ENCODE results near the gene INHBC. TPM values are rescaled to one million over a fixed set of nuclear protein-coding genes. Genes with fewer than 3 reads are reported as not detected.

INHBC gene
- total RNA-seq, 3 donors from 2014 or later: 0.14 to 0.15 TPM; not detected in 1

GRCh38 chr12:57454566-57455373 is 20.2 kb downstream of the INHBC start, which contains the start of gene INHBE:
Gene INHBE, plus strand, starts transcription at chr12:57455307. Its CDS starts 230 bp downstream, at chr12:57455537.
- peaks cover 16% of the 10 kb centered on the region for H3K4me1 Mint-ChIP-seq (ENCODE audit: low read depth)
- H3K4me3 Mint-ChIP-seq: peak within 1 kb of the TSS; percentile 68
- ATAC-seq: no peak
- no peaks in the 10 kb centered on the region for H3K9me3 Mint-ChIP-seq
- no peaks in the 10 kb centered on the region for H3K36me3 Mint-ChIP-seq (ENCODE audit: insufficient read depth)
- H3K27me3 Mint-ChIP-seq (ENCODE audit: low read depth): peaks cover 6% of the 10 kb centered on the region
- no peak for DNase-seq

GRCh38 chr12:57455374-57456144 is 21.0 kb downstream of the INHBC start:
- Mint-ChIP-seq H3K36me3 (ENCODE audit: insufficient read depth) (no peaks in the 10 kb centered on the region), H3K4me3 (peak overlapping the region; percentile 68), H3K27me3 (ENCODE audit: low read depth) (peaks cover 10% of the 10 kb centered on the region), H3K9me3 (no peaks in the 10 kb centered on the region), H3K4me1 (ENCODE audit: low read depth) (peaks cover 20% of the 10 kb centered on the region)
- ATAC-seq: no peak
- DNase-seq: no peak

- Mint-ChIP-seq H3K36me3 (ENCODE audit: insufficient read depth) (no peaks in the 10 kb centered on the region), H3K4me1 (ENCODE audit: low read depth) (peaks cover 24% of the 10 kb centered on the region), H3K27me3 (ENCODE audit: low read depth) (peaks cover 13% of the 10 kb centered on the region), H3K4me3 (peak overlapping the region; percentile 68), H3K9me3 (no peaks in the 10 kb centered on the region)
- no peak for DNase-seq
- ATAC-seq: peak; percentile 27 to 31
Observed at GRCh38 chr12:57456145-57456700, 21.6 kb downstream of the INHBC start.

- ATAC-seq (no peak), DNase-seq (no peak)
- no peaks in the 10 kb centered on the region for H3K36me3 Mint-ChIP-seq (ENCODE audit: insufficient read depth)
- no peak overlapping the region for H3K4me3 Mint-ChIP-seq
- H3K9me3 Mint-ChIP-seq: no peaks in the 10 kb centered on the region
- peaks cover 28% of the 10 kb centered on the region for H3K4me1 Mint-ChIP-seq (ENCODE audit: low read depth)
- H3K27me3 Mint-ChIP-seq (ENCODE audit: low read depth): peaks cover 16% of the 10 kb centered on the region
Observed at GRCh38 chr12:57456737-57457490, 22.3 kb downstream of the INHBC start.

- Mint-ChIP-seq H3K36me3 (ENCODE audit: insufficient read depth) (no peaks in the 10 kb centered on the region), H3K27me3 (ENCODE audit: low read depth) (peaks cover 10% of the 10 kb centered on the region), H3K4me1 (ENCODE audit: low read depth) (peaks cover 38% of the 10 kb centered on the region), H3K9me3 (no peaks in the 10 kb centered on the region), H3K4me3 (peak overlapping the region; percentile 93)
- DNase-seq (no peak), ATAC-seq (no peak)
Observed at GRCh38 chr12:57458665-57459054, 24.1 kb downstream of the INHBC start.

- Mint-ChIP-seq H3K36me3 (ENCODE audit: insufficient read depth) (no peaks in the 10 kb centered on the region), H3K9me3 (no peaks in the 10 kb centered on the region), H3K4me1 (ENCODE audit: low read depth) (peaks cover 42% of the 10 kb centered on the region), H3K4me3 (peak overlapping the region; percentile 93), H3K27me3 (ENCODE audit: low read depth) (peaks cover 10% of the 10 kb centered on the region)
- DNase-seq: peak; percentile 91
- ATAC-seq: peak; percentile 71 to 77
Observed at GRCh38 chr12:57459055-57459749, 24.6 kb downstream of the INHBC start.

GRCh38 chr12:57459750-57460467 is 25.3 kb downstream of the INHBC start, which contains the start of gene GLI1:
Gene GLI1, plus strand, starts transcription at chr12:57459785. Its CDS starts 3,907 bp downstream, at chr12:57463692.
- ATAC-seq (no peak), DNase-seq (no peak)
- Mint-ChIP-seq H3K9me3 (no peaks in the 10 kb centered on the region), H3K4me1 (ENCODE audit: low read depth) (peaks cover 44% of the 10 kb centered on the region), H3K4me3 (peak within 1 kb of the TSS; percentile 93), H3K27me3 (ENCODE audit: low read depth) (peaks cover 10% of the 10 kb centered on the region), H3K36me3 (ENCODE audit: insufficient read depth) (no peaks in the 10 kb centered on the region)

GRCh38 chr12:57460468-57460784 is 25.8 kb downstream of the INHBC start:
- ATAC-seq: no peak
- Mint-ChIP-seq H3K9me3 (no peaks in the 10 kb centered on the region), H3K36me3 (ENCODE audit: insufficient read depth) (no peaks in the 10 kb centered on the region), H3K4me3 (peak overlapping the region; percentile 79), H3K27me3 (ENCODE audit: low read depth) (peaks cover 10% of the 10 kb centered on the region), H3K4me1 (ENCODE audit: low read depth) (peaks cover 44% of the 10 kb centered on the region)
- DNase-seq: no peak

GRCh38 chr12:57460841-57461275 is 26.3 kb downstream of the INHBC start:
- Mint-ChIP-seq H3K9me3 (no peaks in the 10 kb centered on the region), H3K36me3 (ENCODE audit: insufficient read depth) (no peaks in the 10 kb centered on the region), H3K27me3 (ENCODE audit: low read depth) (peaks cover 10% of the 10 kb centered on the region), H3K4me1 (ENCODE audit: low read depth) (peaks cover 44% of the 10 kb centered on the region), H3K4me3 (peak overlapping the region; percentile 84)
- no peak for ATAC-seq
- no peak for DNase-seq

GRCh38 chr12:57461276-57461916 is 26.8 kb downstream of the INHBC start:
- DNase-seq (no peak), ATAC-seq (no peak)
- Mint-ChIP-seq H3K4me1 (ENCODE audit: low read depth) (peaks cover 41% of the 10 kb centered on the region), H3K9me3 (no peaks in the 10 kb centered on the region), H3K27me3 (ENCODE audit: low read depth) (peaks cover 10% of the 10 kb centered on the region), H3K4me3 (peak overlapping the region; percentile 84), H3K36me3 (ENCODE audit: insufficient read depth) (no peaks in the 10 kb centered on the region)

- no peak for DNase-seq
- no peak for ATAC-seq
- Mint-ChIP-seq H3K4me1 (ENCODE audit: low read depth) (peaks cover 41% of the 10 kb centered on the region), H3K9me3 (no peaks in the 10 kb centered on the region), H3K27me3 (ENCODE audit: low read depth) (peaks cover 10% of the 10 kb centered on the region), H3K36me3 (ENCODE audit: insufficient read depth) (no peaks in the 10 kb centered on the region), H3K4me3 (peak overlapping the region; percentile 84)
Observed at GRCh38 chr12:57461917-57462250, 27.3 kb downstream of the INHBC start.

- Mint-ChIP-seq H3K36me3 (ENCODE audit: insufficient read depth) (no peaks in the 10 kb centered on the region), H3K4me1 (ENCODE audit: low read depth) (peaks cover 41% of the 10 kb centered on the region), H3K4me3 (peak overlapping the region; percentile 84), H3K9me3 (no peaks in the 10 kb centered on the region), H3K27me3 (ENCODE audit: low read depth) (peaks cover 10% of the 10 kb centered on the region)
- peak; percentile 87 for DNase-seq
- ATAC-seq: peak; percentile 77 to 82
Observed at GRCh38 chr12:57462251-57462911, 27.8 kb downstream of the INHBC start.
